Measurements from ENCODE around the gene DNAJB8. TPM values are rescaled to one million over a fixed set of nuclear protein-coding genes. Genes with fewer than 3 reads are reported as not detected.

The DNAJB8 gene
- total and polyA plus RNA-seq, 11 donors: not detected

GRCh38 chr3:128480717-128481437, 14.2 kb upstream of the DNAJB8 start:
- peaks cover 11 to 69% (median 33%) of the 10 kb centered on the region in 9 donors for H3K27me3 ChIP-seq
- H3K9me3 ChIP-seq: no peaks in the 10 kb centered on the region
- H3K4me3 ChIP-seq: peak overlapping the region in 5 of 12 donors; percentile 10 to 60 (median 17)
- no peak for TF ChIP-seq CTCF (IDR thresholded peaks at IDR 0.05)
- TF ChIP-seq POLR2A (IDR thresholded peaks at IDR 0.05): no peak
- DNase-seq (peak in 2 of 5 donors; percentile 26 to 52), ATAC-seq (no peak)
- intact Hi-C loops (cut with DNase I): loop anchor here in 2 of 10 donors (2.0 to 5.0 kb wide), 3 partner anchors 54 to 91 kb away; no protein-coding TSS in a partner anchor
- H3K36me3 ChIP-seq: peaks cover 0 to 25% (median 7%) of the 10 kb centered on the region in 9 donors
- peaks cover 0 to 67% (median 33%) of the 10 kb centered on the region in 12 donors for H3K4me1 ChIP-seq
- 61 to 82% (median 75%) methylated on average over 24 to 27 of the region's 27 CpGs for WGBS, 4 donors
- H3K27ac ChIP-seq: peak overlapping the region; percentile 31 to 98 (median 67)

GRCh38 chr3:128480278-128480677, 13.6 kb upstream of the DNAJB8 start:
- intact Hi-C loops (cut with DNase I): loop anchor here in 2 of 10 donors (2.0 to 5.0 kb wide), 3 partner anchors 53 to 92 kb away; no protein-coding TSS in a partner anchor
- Histone ChIP-seq H3K27ac (peak overlapping the region in 11 of 12 donors; percentile 24 to 98 (median 67)), H3K27me3 (peaks cover 10 to 63% (median 29%) of the 10 kb centered on the region in 9 donors), H3K4me3 (peak overlapping the region in 5 of 12 donors; percentile 10 to 60 (median 17)), H3K9me3 (no peaks in the 10 kb centered on the region), H3K4me1 (peaks cover 0 to 61% (median 32%) of the 10 kb centered on the region in 12 donors), H3K36me3 (peaks cover 0 to 19% (median 7%) of the 10 kb centered on the region in 9 donors)
- TF ChIP-seq CTCF (IDR thresholded peaks at IDR 0.05): no peak
- no peak for TF ChIP-seq POLR2A (IDR thresholded peaks at IDR 0.05)
- 49 to 62% (median 56%) methylated on average over 8 to 11 of the region's 11 CpGs for WGBS, 4 donors
- DNase-seq: peak; percentile 37 to 65 (median 45)
- ATAC-seq: peak in 3 of 4 donors; percentile 38 to 49 (median 43)

- WGBS, 4 donors: 84 to 89% (median 86%) methylated on average over 10 of the region's 10 CpGs
- TF ChIP-seq POLR2A (IDR thresholded peaks at IDR 0.05) (no peak), CTCF (IDR thresholded peaks at IDR 0.05) (no peak)
- peaks cover 0 to 18% (median 7%) of the 10 kb centered on the region in 9 donors for H3K36me3 ChIP-seq
- peaks cover 10 to 56% (median 26%) of the 10 kb centered on the region in 9 donors for H3K27me3 ChIP-seq
- peak overlapping the region in 1 of 12 donors; percentile 4 for H3K4me3 ChIP-seq
- intact Hi-C loops (cut with DNase I): loop anchor here in 2 of 10 donors (2.0 to 5.0 kb wide), 4 partner anchors 47 to 93 kb away; no protein-coding TSS in a partner anchor
- H3K9me3 ChIP-seq: no peaks in the 10 kb centered on the region
- peak overlapping the region in 7 of 12 donors; percentile 39 to 98 (median 72) for H3K27ac ChIP-seq
- DNase-seq (peak in 1 of 5 donors; percentile 37), ATAC-seq (no peak)
- peaks cover 0 to 54% (median 30%) of the 10 kb centered on the region in 12 donors for H3K4me1 ChIP-seq
Measured at GRCh38 chr3:128479558-128480086, 12.9 kb upstream of the DNAJB8 start.
